ENCODE measurements around the gene TUBB.
"Not testable (repeated sequence)": the region's sequence is repeated elsewhere in the genome, so short reads cannot be mapped to it uniquely, and the experiment has no call there.

Gene TUBB

GRCh38 chr6:30717845-30718720, 2.1 kb upstream of the TUBB start:
- not testable (repeated sequence) for DNase-seq (ENCODE audit: low read depth, low spot score)

- DNase-seq (ENCODE audit: low read depth, low spot score): peak; percentile 51
These were observed 796 bp upstream of the TUBB start for GRCh38 chr6:30719356-30719755.

GRCh38 chr6:30720738-30721197, 616 bp downstream of the TUBB start:
- peak; percentile 55 for DNase-seq (ENCODE audit: low read depth, low spot score)

GRCh38 chr6:30721198-30722024, 1.3 kb downstream of the TUBB start:
- DNase-seq (ENCODE audit: low read depth, low spot score): peak; percentile 98

GRCh38 chr6:30722025-30722279, 1.8 kb downstream of the TUBB start:
- peak; percentile 38 for DNase-seq (ENCODE audit: low read depth, low spot score)

GRCh38 chr6:30722280-30723112, 2.3 kb downstream of the TUBB start:
- DNase-seq (ENCODE audit: low read depth, low spot score): peak; percentile 88

- not testable (repeated sequence) for DNase-seq (ENCODE audit: low read depth, low spot score)
These were observed 3.1 kb downstream of the TUBB start for GRCh38 chr6:30723159-30723842.

GRCh38 chr6:30723843-30724741, 3.9 kb downstream of the TUBB start:
- not testable (repeated sequence) for DNase-seq (ENCODE audit: low read depth, low spot score)

- DNase-seq (ENCODE audit: low read depth, low spot score): peak; percentile 13
These were observed 4.9 kb downstream of the TUBB start for GRCh38 chr6:30724906-30725667.

GRCh38 chr6:30725713-30726505, 5.8 kb downstream of the TUBB start:
- DNase-seq (ENCODE audit: low read depth, low spot score): peak; percentile 54

GRCh38 chr6:30726506-30727413, 6.6 kb downstream of the TUBB start:
- no peak for DNase-seq (ENCODE audit: low read depth, low spot score)

GRCh38 chr6:30727920-30728553, 7.9 kb downstream of the TUBB start:
- peak; percentile 53 for DNase-seq (ENCODE audit: low read depth, low spot score)

- peak; percentile 88 for DNase-seq (ENCODE audit: low read depth, low spot score)
These were observed 10.7 kb downstream of the TUBB start for GRCh38 chr6:30730601-30731435.

GRCh38 chr6:30732237-30732943, 12.2 kb downstream of the TUBB start:
- DNase-seq (ENCODE audit: low read depth, low spot score): no peak

GRCh38 chr6:30735668-30736314, 15.6 kb downstream of the TUBB start:
- no peak for DNase-seq (ENCODE audit: low read depth, low spot score)

Measured in astrocyte of the hippocampus (primary cell).